DMS53 treated with DMSO at 0.1 percent for 48 hours (cell line): Measurements from ENCODE around the gene PON2.
A peak's percentile ranks its signal among the peaks of the same experiment; 100 is the strongest.

ENCODE experiments used
- DNase-seq: peaks from one replicate; lab custom pipeline; 2025; ENCODE audit not compliant: unreplicated experiment; lab: John Stamatoyannopoulos, UW

PON2 gene

DNA sequence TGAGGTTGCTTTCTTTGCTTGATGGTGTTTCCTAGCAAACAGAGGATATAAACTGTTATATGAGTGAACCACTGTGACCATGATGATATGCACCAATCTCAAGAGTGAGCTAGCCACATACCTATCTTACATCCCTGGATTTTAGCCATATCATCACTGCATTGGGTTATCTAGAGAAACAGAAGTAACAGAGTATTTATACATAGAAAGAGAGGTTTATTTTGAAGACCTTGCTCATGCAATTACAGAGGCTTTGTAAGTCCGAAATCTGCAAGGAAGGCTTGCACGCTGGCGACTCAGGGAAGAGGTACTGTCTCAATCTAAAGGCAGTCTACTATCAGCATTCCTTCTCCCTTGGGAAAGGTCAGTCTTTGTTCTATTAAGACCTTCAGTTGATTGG, 11.8 kb upstream of the PON2 start:
- no peak for DNase-seq

DNA sequence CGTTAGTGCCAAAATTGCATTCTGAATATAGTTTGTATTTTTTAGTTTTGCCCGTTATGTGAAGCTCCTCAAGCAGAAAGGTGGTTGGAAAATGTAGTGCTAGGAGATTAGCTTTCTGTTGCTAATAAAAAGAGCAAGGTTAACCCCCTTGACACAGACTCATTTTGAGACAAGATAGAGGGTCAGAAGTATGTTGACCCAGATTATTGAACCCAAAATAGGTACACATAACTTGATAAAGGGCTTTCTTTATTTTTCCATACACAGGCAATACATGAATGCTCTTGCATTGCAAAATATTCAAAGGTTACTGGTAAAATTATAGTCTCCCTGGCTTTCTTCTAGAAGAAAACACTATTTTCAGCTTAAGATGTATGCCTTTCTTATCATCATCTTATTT, 10.0 kb upstream of the PON2 start:
- DNase-seq = no peak

DNA sequence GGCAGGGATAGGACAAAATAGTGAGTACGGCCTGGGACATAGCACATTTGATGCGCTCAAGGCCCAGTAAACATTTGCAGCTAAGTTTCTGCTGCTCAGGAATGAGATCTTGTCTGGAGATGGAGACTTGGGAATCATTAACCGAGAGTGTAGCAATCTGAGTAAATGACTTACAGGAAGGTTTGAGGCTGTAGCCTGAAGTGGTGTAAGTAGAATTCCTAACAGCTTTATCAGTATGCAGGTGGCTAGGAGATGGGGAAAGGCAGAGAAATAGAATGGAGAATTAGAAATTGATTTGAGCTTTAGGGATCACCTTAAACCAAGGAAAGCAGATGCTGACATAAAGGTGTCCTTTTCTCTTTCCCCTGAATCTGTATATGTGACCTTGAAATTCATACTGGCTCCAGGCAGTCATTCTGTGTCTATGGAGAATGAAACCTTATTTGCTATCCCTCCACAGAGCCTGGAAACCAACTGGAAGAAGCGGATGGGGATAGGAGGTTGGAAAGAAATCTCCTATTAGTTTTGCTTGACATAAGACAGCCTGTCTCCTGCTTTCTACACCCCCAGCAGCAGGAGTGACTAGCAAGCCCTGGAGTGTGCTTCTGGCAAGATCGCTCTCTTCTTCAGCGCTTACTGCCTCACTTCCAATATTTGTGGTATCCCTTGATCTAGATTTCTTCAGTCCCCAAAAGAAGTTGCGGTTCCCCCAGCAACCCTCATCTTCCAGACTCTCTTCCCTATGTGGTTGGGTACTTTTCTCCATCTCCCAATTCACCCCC, 6.4 kb upstream of the PON2 start:
- no peak for DNase-seq

DNA sequence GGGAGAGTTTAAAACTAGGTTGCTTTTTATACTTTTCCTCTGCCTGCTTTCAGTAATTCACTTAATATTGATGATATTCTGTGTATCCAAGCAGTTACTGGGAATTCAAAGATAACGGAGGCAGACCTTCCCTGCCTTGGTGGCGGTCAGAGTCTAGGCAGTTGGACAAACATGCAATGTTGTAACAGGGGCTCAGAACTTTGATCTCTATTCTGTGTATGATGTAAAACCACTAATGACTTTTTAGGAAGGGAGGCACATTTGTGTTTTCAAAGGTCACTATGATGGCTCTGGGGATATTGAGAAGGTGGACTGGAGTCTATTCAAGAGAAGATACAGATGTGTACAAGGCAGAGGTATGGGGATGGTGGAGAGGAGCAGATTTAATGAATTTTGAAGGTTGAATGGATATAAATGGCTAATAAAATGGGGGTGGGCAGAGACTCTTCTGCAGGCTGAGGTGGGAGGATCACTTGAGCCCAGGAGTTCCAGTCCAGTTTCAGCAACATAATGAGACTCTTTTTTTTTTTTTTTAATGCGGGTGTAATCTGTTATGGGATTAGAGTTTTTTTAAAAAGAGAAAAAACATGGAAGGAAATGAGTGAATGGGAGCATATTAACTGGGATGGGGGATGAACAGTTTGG, 5.7 kb upstream of the PON2 start:
- no peak for DNase-seq

DNA sequence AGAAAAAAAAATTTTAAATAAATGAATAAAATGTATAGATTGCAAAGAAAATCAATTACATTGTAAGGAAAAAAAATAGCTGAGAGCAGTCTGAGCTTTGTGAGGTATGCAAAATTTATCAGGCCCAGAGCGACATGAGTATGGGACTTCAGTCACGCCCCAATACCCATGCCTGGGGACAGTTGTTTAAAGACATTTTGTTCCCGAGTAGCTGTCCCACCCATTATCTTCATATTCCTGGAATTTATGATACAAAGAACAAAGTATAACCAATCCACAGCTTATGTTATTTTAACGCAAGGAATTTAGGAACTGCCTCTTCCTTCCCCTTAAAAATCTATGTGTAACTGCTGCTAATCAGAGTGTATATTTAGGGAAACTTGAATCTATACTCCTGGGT, 1.6 kb upstream of the PON2 start:
- no peak for DNase-seq

DNA sequence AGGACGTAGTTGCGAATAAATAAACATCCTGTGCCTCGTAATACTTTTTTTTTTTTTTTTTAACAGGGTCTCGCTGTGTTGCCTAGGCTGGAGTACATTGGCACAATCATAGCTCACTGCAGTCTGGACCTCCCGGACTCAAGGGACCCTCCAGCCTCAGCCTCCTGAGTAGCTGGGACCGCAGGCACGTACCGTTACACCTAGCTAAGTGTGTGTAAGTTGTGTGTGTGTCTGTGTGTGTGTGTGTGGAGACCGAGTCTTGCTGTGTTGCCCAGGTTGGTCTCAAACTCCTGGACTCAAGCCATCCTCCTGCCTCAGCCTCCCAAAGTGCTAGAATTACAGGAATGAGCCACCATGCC, 573 bp upstream of the PON2 start:
- DNase-seq = no peak

DNA sequence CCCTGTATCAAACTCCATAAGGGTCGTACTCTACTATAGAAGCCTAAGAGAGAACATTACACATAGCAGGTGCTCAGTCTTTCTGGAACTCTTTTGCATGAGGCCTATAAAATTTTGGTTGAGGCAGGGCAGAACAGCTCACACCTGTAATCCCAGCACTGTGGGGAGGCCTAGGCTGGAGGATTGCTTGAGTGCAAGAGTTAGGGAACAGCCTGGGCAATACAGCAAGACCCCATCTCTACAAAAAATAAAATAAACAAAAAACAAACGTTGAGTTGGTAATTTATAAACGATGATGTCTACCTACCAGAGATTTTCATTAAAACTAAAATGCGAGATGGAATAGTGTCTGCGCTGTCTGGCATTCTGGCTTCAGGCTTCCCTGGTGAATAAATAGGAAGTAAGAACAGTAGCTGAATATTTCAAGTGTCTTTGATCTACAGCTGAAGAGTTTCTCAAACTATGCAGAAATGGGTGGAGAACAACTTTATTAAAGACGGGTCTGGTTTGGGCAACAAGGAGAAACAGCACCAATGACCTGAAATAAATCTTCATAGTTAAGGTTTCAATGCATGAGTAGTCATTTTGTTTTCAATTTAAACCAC, 774 bp downstream of the PON2 start:
- peak; percentile 32 for DNase-seq

DNA sequence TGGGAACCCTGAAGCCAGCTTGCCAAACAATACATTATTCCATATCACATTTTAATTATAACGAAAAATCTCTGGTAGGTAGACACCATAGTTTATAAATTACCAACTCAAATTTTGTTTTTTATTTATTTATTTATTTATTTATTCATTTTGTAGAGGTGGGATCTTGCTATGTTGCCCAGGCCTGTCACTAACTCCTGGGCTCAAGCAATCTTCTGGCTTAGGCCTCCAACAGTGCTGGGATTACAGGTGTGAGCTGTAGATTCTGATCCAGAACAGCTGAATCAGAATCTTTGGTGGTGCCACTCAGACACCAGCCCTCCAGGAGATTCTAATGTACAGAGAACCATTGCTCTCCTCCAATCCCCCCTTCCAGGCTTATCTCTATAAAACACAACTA, 1.7 kb downstream of the PON2 start:
- no peak for DNase-seq

DNA sequence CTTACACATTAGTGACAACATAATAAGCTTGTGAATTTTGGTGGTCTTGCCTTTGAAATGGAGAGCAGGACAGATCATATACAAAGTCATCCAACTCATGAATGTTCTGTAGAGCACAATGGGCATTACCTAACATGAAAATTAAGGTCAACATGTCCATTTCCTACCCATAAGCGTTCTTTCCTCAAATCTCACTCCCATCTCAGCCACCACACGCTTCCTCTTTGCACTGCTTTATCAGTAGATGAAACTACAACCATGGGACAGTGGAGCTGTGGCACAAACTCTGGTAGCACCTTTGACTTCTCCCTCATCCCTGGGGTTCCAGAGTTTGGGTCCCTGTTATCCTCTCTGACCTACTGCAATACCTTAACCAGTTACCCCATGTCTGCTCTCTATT, 2.2 kb downstream of the PON2 start:
- no peak for DNase-seq

DNA sequence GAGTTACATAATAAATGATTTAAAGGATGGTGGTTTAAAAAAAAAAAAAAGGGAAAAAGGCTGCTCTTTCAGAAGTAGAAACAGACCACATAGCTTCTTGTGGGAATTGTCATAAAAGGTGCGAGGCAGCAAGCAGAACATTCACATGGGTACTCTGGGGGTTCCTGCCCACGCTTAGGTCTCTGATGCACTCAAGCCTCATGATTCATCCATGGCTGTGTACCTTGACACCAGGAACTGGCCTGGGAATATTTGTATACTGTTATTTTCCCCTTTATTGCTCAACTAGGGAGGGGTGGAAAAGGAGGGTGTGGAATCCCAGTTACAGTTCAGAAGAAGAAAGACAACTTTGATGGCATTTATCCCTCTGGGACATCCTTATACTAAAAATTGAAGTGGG, 4.0 kb downstream of the PON2 start:
- no peak for DNase-seq

DNA sequence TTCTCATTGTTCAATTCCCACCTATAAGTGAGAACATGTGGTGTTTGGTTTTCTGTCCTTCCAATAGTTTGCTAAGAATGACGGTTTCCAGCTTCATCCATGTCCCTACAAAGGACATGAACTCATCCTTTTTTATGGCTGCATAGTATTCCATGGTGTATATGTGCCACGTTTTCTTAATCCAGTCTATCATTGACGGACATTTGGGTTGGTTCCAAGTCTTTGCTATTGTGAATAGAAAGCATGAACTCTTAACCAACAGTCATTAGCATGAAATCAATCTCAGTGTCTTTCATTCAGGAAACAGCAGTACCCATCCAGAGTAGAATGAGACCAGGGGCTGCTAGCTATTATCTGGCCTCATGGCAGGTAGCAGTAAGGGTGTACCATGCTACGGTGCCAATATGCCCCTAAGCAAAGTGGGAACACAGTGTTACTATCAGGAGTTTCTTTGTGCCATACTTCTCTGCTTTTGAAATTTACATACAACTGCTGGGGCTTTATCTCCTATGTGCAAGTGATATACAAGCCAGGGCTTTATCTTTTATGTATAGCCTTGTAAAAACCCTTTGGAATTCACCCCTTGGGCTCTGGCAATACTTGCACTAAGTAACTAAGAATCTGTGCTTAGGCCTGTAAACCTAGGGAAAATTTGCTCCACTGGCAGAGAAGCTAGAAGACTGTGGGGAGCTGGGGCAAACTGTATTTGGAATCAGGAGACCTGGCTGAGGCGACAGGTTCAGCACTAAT, 5.4 kb downstream of the PON2 start:
- no peak for DNase-seq

DNA sequence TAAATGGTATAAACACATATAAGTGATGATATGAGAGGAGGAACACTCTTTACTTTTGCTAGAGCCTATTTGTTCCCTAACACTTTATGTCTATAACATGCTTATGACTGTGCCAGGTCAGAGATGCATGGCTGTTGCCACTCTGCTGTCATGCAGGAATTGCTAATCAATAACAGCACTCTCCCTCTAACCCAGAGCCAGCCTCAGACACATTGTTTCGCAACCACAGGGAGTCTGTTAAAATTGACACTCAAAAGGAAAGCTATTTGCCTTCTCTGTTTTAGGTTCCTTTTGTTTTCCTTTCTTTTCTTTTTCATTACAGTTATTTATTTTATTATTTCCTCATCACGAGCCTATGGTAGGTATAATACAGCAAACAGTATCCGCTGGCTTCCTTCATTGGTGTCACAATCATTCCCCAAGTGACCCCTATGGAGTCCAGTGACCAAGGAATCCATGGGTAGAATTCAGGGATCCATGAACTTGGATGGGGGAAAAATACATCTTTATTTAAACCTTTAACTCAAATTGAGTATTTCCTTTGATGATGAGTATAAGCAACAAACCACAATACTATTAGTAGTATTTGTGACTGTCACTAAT, 6.8 kb downstream of the PON2 start:
- no peak for DNase-seq

DNA sequence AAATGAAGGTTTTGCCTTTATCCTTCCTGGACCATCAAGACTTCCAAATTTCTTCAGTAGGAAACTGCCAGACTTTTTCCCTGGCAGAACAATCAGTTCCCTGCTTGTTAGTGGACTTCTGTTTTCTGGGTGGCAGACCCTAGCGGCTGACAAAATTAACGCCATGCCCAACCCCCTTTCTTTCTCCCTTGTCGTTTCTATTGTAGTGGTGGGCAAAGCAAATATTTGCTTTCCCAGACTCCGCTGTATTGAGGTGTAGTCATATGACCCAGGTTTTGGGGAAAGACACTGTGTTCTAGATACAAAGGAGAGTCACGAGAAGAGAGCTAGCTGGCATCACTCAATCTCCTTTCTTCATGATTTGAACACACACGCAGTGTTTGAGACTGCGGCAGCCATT, 7.7 kb downstream of the PON2 start:
- no peak for DNase-seq

DNA sequence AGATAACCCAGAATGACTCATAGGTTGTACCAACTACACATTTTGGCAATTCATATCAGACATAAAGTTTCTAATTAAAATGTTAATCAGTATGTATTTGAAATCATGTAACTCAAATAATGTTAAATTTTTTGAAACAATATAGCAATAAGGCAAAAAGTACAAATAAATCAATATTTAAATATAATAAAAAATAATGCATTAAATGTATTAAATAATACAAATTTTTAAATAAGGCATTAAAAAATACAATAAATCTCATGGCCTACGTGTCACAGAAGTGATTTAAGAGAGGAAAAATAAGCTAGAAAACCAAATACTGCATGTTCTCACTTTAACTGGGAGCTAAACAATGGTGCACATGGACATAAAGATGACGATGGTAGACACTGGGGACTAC, 9.1 kb downstream of the PON2 start:
- no peak for DNase-seq

DNA sequence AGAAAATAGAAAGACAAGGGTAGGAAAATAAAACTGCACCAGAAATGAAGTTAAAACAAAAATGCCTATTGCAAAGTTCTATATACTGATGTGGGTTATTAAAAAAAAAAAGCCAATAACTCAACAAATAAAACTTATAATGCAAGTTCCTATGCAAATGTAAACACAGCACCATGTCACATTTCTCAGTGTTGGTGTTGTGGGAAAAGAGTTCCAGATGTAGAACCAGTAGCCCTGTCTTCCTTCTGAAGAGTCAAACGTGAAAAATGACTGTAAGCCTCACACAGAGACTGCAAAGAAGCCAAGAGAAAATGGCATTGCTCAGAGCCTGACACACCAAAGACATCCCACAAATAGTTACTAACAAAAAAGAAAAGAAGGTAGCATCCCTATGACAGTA, 10.1 kb downstream of the PON2 start:
- no peak for DNase-seq

DNA sequence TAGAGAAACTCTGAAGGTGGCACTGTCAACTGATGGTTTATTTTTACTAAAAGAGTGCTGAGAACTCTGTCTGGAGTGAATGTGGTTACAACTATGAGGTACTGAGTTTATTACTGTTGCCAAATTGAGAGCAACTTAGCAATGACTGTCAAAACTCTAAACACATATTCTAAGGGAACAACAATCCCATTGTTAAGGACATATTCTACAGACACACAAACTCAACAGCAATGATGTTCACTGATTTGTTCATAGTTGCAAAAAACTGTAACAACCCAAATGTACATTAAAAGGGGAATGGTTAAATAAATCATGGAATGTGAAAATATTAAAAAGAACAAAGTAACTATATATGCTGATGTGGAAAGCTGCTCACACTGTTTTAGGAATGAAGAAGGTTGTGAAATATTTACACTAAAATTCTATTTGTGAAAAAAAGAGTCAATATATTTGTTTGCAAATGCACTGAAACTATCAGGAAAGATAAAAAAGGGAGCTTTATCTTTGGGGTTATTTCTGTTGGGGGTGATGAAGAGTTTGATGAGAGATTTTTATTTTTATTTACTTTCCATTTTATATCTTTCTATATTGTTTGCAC, 12.9 kb downstream of the PON2 start:
- no peak for DNase-seq

DNA sequence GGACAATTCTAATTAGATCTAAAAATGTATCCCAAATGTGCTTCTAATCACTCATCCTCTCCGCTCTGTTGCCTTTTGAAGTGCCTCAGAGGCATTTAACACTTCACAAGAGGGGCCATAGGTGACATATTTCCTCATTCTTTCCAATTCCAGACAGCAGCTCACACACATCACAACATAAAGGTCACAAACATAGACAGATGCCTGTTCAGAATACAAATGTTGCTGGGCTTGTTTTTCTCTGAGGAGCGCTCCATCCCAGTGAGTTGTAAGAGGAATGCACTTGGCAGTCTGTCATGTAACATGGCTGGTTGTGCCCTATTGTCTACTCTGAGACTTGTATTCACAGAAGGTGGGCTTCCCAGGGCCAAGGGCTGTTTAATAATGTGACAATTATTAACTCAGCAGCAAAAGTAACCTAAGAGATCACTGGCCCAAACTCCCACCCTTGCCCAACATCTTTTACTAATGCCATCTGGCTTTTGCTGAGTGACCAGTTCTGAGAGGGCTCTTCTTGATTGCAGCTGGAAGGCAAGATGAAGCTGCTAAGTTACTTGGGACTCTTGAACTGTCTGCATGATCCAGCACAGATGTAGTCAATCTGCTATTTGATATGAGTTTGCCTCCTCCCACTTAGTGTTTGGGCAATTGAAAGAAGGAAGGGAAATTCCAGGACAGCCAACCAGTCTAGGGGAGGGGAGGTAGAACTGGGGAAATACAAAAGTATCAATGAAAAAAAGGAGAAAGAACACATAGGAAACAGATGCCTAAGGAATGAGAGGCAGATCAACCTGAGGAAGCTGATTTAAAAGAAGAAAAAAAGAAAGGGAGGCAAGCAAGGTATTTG, 13.6 kb downstream of the PON2 start:
- peak; percentile 90 for DNase-seq

DNA sequence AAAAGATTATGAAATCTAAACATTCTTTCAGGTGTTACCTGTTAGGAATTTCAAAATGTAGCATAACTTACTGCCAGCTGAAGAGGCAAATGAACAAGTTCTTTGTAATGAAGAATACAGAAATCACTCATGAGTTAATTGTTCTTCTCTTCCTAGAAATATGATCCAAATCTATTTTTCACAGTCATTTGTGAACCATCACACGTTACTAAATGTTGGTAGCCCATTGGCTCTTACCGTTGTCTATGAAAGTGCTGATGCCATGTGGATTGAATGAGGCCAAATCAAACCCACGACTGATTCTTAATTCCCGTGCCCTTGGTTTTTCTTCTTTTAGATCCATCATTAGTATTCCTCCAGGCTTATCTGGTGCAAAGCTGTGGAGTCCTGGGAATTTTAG, 22.8 kb downstream of the PON2 start:
- no peak for DNase-seq

DNA sequence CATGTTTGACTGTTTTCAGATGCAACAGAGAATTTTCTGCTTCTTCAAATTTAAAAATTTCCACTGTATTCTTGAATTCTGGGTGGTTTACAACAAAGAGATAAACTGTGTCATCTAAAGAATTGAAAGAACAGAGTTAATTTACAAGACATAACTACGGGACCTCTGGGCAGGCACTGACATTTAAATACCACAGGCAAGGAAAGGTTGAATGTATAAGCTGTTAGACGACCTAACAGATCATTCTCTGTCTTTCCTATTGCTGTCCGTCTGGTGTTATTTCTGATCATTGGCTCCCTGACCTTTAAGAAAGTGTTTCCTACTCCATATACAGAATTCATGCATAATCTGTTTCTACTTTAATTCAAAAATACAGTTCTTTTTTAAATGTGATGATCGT, 23.2 kb downstream of the PON2 start:
- DNase-seq = no peak

DNA sequence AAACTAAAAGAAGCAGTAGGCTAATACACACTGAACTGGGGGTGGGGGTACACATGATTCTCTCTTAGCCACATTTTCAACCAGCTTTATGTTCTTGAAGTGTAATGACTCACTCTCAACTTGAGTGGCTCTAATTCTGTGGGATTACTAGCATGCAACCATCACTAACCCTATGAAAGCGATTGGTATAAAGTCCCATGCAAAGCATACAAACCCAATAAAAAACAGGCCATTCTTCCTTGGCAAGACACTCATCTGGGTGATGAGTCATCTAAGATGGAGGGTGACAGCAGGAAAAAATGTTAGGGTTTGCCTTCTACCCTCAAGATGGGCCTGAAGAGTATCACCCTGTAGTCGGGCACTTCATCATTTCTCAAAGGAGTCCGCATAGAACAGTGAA, 23.8 kb downstream of the PON2 start:
- peak; percentile 44 for DNase-seq
